HepG2 (cell line): ENCODE data around the gene TEKT5. TPM values are rescaled to one million over a fixed set of nuclear protein-coding genes. Genes with fewer than 3 reads are reported as not detected.
A peak's percentile ranks its signal among the peaks of the same experiment; 100 is the strongest.

Experiments
- ARNTL ChIP-seq: sonication (generic); formaldehyde crosslinking; IDR thresholded peaks from 2 replicates; pipeline ENCODE4 v1.4.0; 2020; ENCODE audit warnings: mild to moderate bottlenecking, missing genetic modification reagents
- ATAD3A ChIP-seq: sonication (generic); formaldehyde crosslinking; IDR thresholded peaks from 2 replicates; pipeline ENCODE4 v1.4.0; 2020; ENCODE audit warnings: missing genetic modification reagents
- GTF2F1 ChIP-seq: fragments of 150-350 bp; IDR thresholded peaks from 2 replicates; pipeline ENCODE4 v1.6.1; 2014; ENCODE audit warnings: low read length
- KDM5B ChIP-seq: sonication (generic); formaldehyde crosslinking; IDR thresholded peaks from 2 replicates; pipeline ENCODE4 v1.4.0; 2020; ENCODE audit warnings: missing genetic modification reagents, mild to moderate bottlenecking, borderline replicate concordance
- MXD4 ChIP-seq: IDR thresholded peaks from 2 replicates; pipeline ENCODE4 v1.6.1; 2016; ENCODE audit warnings: mild to moderate bottlenecking, missing biosample characterization, missing genetic modification reagents
- PAX8 ChIP-seq: sonication (generic); formaldehyde crosslinking; IDR thresholded peaks from 2 replicates; pipeline ENCODE4 v1.8.0; 2022; ENCODE audit warnings: mild to moderate bottlenecking, missing genetic modification reagents, borderline replicate concordance
- RFX1 ChIP-seq: fragments of 450-650 bp; IDR thresholded peaks from 2 replicates; pipeline ENCODE4 v1.6.1; 2017
- SATB2 ChIP-seq: sonication (generic); formaldehyde crosslinking; IDR thresholded peaks from 2 replicates; pipeline ENCODE4 v1.5.0; 2020; ENCODE audit warnings: missing genetic modification reagents
- STAG1 ChIP-seq: sonication (generic); formaldehyde crosslinking; IDR thresholded peaks from 2 replicates; pipeline ENCODE4 v1.4.0; 2020; ENCODE audit warnings: missing genetic modification reagents
- ZBTB7A ChIP-seq: sonication (generic); formaldehyde crosslinking; IDR thresholded peaks from 2 replicates; pipeline ENCODE4 v1.8.0; 2022; ENCODE audit warnings: mild to moderate bottlenecking, missing genetic modification reagents
- ZNF263 ChIP-seq: sonication (generic); formaldehyde crosslinking; IDR thresholded peaks from 2 replicates; pipeline ENCODE4 v1.4.0; 2020; ENCODE audit warnings: missing genetic modification reagents
- ZNF556 ChIP-seq: sonication (generic); formaldehyde crosslinking; IDR thresholded peaks from 2 replicates; pipeline ENCODE4 v1.4.0; 2020; ENCODE audit warnings: mild to moderate bottlenecking, missing genetic modification reagents, borderline replicate concordance
- ZNF670 ChIP-seq: sonication (generic); formaldehyde crosslinking; IDR thresholded peaks from 2 replicates; pipeline ENCODE4 v1.8.0; 2022; ENCODE audit warnings: mild to moderate bottlenecking, missing genetic modification reagents, borderline replicate concordance
- ZNF782 ChIP-seq: sonication (generic); formaldehyde crosslinking; IDR thresholded peaks from 2 replicates; pipeline ENCODE4 v1.4.0; 2020; ENCODE audit warnings: missing genetic modification reagents, mild to moderate bottlenecking, borderline replicate concordance
- ZNF792 ChIP-seq: IDR thresholded peaks from 2 replicates; pipeline ENCODE4 v1.6.1; 2016
- polyA plus RNA-seq, 8 experiments: library from polyadenylated mRNA; depleted of rRNA in 3 of 8; stranded (reverse) in 7 of 8; unstranded in 1 of 8; fragments of >200 nt; fragmentation: Illumina TruSeq in 4 of 8; extraction: Trizol in 4 of 8; gene quantifications; 2 replicates each; pipeline versions ENCODE4 v1.2.1 to v1.2.3, GENCODE V29; 2011 to 2016; ENCODE audit warnings: low read depth in 4 of 8, missing spikeins in 1 of 8, mixed read lengths in 1 of 8; ENCODE audit not compliant: insufficient read depth in 1 of 8
- total RNA-seq, 5 experiments: library from RNA; depleted of rRNA; stranded (reverse); fragments of >200 nt; fragmentation: Illumina TruSeq; extraction: Trizol; gene quantifications; 2 replicates each; pipeline ENCODE4 v1.2.3, GENCODE V29; 2016; ENCODE audit warnings: low read depth in 1 of 5
- TF ChIP-seq, protein P1 (sequence below): sonication (generic); formaldehyde crosslinking; IDR thresholded peaks from one replicate; pipeline ENCODE4 v1.5.1; 2020; ENCODE audit warnings: mild to moderate bottlenecking, missing genetic modification reagents; ENCODE audit errors: not compliant biosample characterization
- TF ChIP-seq, protein P2 (sequence below): sonication (generic); formaldehyde crosslinking; IDR thresholded peaks from 2 replicates; pipeline ENCODE4 v1.8.1; 2022; ENCODE audit warnings: low read depth, mild to moderate bottlenecking, missing genetic modification reagents

TEKT5 gene
- total and polyA plus RNA-seq, 2 of the 13 experiments (the other 11 are each of a cell fraction or from before 2014, with no cell fraction given) = 0.16 TPM; not detected in 1

DNA sequence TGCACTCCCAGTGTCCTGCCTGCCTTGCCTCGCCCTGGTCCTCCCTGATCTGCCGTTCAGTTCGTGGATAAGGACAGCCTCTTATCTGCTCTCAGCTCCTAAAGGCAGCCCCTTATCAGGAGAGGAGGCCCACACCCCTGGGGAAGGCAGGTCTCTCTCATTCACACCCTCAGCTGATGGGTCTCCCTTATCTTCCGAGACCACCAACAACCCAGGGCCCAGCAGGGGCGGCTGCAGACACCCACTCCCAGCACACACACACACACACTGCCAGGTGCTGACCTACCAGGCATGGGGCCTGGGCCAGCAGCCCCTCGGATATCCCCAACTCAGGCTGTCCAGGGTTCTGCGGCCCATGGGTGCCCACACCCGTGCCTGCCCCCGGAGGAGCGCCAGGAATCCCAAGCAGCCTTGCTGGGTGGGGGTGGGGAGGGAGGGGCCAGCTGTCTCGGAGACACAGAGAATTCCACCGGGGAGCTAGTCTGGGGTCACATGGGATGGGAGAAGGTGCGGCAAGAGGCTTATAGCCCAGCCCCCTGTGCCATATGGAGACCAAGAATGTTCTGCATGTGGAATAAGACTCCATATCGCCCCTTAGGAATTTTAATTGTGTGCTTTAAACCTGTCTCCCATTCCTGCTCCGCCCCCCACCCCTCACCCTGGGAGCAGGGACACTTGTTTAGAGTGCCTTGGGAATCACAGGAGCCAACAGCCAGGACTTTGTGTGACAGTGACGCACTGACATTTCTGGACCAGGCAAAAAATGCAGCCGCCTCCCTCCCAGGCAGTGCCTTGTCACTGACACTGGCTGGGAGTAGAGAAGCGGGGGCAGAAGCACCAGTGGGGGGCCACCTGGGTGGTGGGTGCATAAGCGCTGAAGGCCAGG lies 72.5 kb downstream of the TEKT5 start (continued):
- no peak for TF ChIP-seq PAX8 (CRISPR knock-in tag)
- TF ChIP-seq KDM5B (CRISPR knock-in tag) = peak; percentile 57; the same call in 1 of the 2 replicates
- no peak for TF ChIP-seq ZNF792
- no peak for TF ChIP-seq ZNF556 (CRISPR knock-in tag)
- TF ChIP-seq ZNF670 (CRISPR knock-in tag) = peak; percentile 30; the same call in 1 of the 2 replicates
- no peak for TF ChIP-seq ATAD3A
- TF ChIP-seq, protein P1, sequence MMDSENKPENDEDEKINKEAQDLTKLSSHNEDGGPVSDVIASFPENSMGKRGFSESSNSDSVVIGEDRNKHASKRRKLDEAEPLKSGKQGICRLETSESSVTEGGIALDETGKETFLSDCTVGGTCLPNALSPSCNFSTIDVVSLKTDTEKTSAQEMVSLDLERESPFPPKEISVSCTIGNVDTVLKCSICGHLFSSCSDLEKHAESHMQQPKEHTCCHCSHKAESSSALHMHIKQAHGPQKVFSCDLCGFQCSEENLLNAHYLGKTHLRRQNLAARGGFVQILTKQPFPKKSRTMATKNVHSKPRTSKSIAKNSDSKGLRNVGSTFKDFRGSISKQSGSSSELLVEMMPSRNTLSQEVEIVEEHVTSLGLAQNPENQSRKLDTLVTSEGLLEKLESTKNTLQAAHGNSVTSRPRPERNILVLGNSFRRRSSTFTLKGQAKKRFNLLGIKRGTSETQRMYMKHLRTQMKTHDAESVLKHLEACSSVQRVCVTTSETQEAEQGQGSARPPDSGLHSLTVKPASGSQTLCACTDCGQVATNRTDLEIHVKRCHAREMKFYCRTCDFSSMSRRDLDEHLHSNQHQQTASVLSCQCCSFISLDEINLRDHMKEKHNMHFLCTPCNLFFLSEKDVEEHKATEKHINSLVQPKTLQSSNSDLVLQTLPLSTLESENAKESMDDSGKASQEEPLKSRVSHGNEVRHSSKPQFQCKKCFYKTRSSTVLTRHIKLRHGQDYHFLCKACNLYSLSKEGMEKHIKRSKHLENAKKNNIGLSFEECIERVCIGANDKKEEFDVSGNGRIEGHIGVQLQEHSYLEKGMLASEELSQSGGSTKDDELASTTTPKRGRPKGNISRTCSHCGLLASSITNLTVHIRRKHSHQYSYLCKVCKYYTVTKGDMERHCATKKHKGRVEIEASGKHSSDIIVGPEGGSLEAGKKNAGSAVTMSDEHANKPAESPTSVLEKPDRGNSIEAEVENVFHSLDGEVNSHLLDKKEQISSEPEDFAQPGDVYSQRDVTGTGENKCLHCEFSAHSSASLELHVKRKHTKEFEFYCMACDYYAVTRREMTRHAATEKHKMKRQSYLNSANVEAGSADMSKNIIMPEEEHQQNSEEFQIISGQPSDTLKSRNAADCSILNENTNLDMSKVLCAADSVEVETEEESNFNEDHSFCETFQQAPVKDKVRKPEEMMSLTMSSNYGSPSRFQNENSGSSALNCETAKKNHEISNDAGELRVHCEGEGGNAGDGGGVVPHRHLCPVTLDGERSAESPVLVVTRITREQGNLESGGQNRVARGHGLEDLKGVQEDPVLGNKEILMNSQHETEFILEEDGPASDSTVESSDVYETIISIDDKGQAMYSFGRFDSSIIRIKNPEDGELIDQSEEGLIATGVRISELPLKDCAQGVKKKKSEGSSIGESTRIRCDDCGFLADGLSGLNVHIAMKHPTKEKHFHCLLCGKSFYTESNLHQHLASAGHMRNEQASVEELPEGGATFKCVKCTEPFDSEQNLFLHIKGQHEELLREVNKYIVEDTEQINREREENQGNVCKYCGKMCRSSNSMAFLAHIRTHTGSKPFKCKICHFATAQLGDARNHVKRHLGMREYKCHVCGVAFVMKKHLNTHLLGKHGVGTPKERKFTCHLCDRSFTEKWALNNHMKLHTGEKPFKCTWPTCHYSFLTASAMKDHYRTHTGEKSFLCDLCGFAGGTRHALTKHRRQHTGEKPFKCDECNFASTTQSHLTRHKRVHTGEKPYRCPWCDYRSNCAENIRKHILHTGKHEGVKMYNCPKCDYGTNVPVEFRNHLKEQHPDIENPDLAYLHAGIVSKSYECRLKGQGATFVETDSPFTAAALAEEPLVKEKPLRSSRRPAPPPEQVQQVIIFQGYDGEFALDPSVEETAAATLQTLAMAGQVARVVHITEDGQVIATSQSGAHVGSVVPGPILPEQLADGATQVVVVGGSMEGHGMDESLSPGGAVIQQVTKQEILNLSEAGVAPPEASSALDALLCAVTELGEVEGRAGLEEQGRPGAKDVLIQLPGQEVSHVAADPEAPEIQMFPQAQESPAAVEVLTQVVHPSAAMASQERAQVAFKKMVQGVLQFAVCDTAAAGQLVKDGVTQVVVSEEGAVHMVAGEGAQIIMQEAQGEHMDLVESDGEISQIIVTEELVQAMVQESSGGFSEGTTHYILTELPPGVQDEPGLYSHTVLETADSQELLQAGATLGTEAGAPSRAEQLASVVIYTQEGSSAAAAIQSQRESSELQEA = no peak
- TF ChIP-seq RFX1 = no peak
- no peak for TF ChIP-seq ZNF782 (CRISPR knock-in tag)
- TF ChIP-seq ARNTL = no peak
- TF ChIP-seq ZBTB7A = 0 out of 2 replicates have a peak, but pooled peaks have one; percentile 11
- no peak for TF ChIP-seq GTF2F1
- TF ChIP-seq, protein P2, sequence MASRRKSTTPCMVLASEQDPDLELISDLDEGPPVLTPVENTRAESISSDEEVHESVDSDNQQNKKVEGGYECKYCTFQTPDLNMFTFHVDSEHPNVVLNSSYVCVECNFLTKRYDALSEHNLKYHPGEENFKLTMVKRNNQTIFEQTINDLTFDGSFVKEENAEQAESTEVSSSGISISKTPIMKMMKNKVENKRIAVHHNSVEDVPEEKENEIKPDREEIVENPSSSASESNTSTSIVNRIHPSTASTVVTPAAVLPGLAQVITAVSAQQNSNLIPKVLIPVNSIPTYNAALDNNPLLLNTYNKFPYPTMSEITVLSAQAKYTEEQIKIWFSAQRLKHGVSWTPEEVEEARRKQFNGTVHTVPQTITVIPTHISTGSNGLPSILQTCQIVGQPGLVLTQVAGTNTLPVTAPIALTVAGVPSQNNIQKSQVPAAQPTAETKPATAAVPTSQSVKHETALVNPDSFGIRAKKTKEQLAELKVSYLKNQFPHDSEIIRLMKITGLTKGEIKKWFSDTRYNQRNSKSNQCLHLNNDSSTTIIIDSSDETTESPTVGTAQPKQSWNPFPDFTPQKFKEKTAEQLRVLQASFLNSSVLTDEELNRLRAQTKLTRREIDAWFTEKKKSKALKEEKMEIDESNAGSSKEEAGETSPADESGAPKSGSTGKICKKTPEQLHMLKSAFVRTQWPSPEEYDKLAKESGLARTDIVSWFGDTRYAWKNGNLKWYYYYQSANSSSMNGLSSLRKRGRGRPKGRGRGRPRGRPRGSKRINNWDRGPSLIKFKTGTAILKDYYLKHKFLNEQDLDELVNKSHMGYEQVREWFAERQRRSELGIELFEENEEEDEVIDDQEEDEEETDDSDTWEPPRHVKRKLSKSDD (CRISPR knock-in tag) = no peak
- TF ChIP-seq MXD4 (CRISPR knock-in tag) = no peak
- no peak for TF ChIP-seq STAG1 (CRISPR knock-in tag)
- no peak for TF ChIP-seq SATB2 (CRISPR knock-in tag)
- TF ChIP-seq ZNF263 (CRISPR knock-in tag) = no peak
